HG03571 (cell line): ENCODE data around the gene ELAVL2.

Source experiments
- ATAC-seq: cut with Tn5 transposase; IDR thresholded peaks from one replicate; pipeline ENCODE4 v1.9.1; 2021; ENCODE audit not compliant: unreplicated experiment

Gene ELAVL2

DNA sequence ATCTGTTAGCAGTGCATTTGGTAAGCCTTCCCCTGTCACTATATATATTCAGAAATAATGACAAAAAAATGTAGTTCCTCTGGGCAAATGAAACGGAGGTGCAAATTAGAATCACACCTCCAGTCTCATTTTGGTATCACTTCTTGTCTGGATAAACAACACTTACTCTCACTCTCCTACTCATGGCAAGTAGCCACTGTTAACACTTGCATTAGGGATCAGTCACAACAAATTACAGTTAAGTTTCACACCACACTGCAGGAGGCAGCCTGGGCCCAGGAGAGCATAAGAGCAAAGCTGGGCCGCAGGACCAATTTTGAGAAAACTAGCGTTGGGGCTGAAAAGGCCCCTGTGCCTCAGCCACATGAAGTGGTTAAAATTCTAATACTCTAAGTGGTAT lies 161.0 kb downstream of the ELAVL2 start:
- no peak for ATAC-seq

DNA sequence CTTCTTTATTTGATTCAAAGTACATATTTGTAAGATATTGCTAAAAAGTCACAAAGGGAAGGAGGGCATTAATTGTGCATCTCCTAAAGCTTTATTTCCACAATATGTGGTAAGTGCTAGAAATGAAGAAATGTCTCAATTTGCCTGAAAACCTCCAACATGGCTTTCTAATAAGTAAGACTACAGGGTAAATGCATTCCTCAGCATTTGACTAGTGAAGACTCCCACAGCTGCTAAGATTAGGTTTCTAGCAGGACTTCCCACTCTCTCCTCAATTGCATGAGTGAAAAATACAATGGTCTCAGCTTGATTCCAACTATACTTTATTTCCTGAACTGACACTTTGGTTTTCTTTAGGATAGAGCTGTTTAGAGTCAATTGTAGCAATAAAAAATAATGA lies 162.1 kb downstream of the ELAVL2 start:
- no peak for ATAC-seq

DNA sequence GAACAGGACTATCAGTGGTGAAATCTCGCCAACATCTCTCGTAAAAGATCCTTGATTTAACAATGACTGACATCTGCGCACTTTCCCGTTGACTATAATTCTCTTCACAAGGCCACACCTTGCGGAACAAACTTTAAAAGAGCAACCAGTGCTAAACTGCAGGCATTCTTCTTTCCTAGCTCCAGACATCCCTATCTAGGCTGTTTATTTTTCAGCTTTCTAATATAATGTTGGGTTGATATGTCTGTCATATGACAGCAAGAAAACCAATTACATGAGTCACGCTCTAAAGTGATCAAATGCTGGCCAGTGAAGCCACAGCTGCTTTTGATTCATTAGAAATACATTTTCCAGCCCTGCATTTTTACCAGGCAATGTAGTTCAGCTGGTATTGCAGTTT lies 162.5 kb downstream of the ELAVL2 start:
- ATAC-seq = no peak

DNA sequence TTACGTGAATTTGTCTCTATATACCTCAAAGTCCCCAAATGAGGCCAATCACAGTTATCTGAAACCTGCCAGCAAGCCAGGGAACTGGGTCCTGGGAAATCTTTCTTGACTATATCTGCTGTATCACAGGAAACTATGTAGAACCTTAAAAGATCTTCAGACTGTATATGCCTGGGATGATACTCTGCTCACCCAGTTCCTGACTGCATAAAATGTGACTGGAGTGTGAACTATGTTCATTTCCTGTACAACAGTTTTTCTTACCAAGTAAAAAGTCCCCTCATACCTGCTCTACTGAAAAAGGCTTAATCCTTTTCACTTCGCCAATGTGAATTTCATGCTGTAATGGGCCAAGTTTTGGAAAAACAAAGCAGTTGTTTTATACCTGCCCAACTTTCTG lies 162.9 kb downstream of the ELAVL2 start:
- ATAC-seq = no peak

DNA sequence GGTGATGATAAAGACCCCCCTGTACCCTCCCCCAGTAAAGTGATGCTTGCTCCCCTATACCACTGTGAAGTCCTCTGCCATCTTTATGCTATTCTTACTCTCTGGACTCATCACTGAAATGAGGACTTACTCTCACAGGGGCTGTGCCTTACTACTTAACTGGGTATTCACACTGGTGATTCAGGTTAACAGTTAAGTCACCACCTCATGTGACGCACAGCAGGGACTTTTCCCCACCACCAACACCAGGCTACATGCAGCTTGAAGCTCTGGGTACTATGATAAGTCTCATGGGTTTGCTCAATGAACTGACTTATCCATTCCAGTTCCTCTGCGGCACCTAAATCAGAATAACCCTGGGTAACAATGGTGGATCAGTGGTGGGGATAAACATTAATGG lies 163.7 kb downstream of the ELAVL2 start:
- no peak for ATAC-seq

DNA sequence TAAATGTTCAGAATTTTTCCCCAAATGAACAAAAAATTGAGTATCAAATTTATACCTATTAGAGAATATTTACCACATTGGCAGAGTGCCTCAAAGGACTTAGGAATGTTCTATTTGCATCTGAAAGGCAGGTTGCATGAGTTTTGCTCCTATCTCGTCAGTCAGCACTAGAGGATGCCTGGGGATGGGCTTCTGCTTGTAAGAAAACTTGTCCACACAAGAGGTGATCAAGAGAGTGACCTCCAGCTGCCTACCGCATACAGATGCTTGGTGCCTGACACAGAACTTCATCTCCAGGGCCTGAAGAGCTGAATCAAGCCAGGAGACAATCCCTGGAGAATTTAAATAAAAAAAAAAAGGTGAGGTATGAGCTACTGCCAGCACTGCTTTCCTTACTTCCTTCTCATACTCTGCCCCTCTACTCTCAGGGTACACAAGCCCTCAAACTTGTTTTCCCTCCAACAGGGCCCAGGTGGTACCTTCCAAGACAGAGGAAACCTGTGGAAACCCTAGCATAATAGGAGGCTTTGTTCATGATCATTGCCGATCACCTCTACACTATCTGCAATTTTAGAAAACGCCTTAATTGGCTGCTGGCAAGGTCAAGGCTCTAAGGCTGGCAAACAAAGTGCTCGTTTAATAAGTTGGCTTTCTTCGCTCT lies 166.6 kb downstream of the ELAVL2 start:
- no peak for ATAC-seq

DNA sequence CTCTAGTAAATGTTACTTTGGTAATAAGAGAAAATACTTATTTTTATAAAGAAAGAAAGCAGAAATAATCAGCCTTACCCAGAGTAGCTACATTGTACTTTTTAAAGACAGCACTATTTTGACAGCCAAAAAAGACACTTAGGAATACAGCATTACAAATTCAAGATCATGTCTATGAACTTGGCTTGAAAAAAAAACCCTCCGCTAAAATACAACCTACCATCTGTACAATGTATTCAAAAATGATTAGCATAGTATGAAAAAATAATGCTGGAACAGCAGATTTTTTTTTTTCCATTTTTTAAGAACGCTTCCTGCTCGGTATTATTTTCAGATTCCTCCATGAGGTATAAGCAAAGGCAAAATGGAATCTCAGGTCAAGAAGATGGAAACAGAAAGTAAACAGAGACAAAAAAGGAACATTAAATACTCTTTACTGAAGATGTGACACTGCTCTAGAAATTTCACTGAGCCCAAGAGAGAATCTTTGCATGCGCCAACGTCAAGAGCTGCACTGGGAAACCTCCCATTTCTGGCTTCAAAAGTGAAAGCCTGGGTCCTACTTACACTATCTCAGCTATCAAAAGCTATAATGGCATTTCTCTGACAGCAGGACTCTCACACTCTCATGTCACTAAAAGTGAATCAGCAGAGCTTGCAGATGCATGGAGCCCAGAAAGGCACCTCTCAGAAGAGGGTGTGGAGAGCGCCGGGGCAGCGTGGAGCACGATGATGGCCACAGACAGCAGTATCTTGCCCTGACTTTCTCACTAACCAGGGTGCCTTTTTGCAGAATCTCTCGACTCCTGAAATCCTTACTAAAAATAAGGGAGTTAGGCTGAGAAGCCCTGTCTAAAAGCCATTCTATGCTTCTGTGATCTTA lies 167.4 kb downstream of the ELAVL2 start:
- no peak for ATAC-seq

DNA sequence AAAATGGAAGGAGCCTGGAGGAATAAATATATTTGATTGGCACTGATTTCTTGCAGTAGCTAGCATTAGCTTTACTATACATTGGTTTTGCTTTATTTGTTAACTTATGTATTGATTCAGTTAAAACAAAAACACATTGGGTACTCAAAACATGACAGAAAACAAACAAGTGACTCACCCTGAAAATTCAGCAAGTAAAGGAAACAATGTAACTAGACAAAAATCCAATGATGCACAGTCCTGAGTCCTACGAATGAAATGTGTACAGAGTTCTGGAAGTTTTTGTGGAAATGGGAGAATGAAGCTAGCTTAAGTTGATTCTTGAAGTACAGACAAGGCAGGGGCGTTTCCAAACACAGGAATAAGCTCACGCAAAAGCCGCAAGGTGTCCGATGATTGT lies 175.0 kb downstream of the ELAVL2 start:
- ATAC-seq = no peak

DNA sequence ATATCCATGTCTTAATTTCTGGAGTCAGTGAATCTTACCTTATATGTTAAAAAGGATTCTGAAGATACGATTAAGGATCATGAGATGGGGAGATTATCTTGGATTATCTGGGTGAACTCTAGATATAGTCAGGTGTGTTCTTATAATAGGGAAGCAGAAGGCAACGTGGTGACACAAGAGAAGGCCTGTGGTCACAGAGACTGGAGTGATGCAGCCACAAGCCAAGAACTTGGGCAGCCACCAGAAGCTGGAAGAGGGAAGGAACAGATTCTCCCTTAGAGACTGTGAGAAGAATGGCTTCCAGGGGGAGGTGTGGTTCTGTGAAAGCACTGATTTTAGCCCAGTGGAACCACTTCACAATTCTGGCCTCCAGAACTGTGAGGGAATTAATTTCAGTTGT lies 177.4 kb downstream of the ELAVL2 start:
- no peak for ATAC-seq

DNA sequence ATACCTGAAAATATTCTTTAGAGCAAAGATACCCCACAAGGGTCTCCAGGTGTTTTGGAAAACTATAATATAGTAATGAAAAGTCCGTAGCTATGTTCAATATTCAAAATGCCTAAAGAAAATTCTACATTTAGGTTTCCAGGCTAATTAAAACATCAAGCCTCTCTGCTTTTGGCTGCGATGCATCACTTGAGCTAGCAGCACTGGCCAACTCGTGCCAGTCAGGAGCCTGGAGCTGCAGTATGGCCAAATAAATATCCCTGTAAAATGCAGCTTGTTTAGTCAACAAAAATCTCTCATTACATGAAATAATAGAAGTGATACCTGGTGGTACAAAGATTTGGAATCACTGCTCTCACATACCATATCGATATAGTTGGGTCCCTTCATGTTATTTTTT lies 181.1 kb downstream of the ELAVL2 start:
- no peak for ATAC-seq

DNA sequence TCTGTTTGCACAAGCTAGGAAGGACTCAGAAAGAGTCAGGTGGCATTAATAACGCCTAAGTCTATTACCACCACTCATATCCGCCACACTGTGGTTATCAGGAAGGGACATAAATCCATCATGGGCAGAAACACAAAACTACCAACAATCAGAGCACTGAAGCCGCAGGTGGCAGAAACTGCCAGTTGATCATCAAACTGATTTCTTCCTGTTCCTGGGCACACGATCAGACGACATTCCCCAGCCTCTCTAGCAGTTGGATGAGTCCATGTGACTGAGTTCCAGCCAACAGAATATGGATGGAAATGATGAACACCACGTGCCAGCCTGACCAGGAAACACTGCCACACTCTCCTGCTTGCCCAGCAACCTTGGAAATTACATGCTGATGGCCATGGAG lies 181.7 kb downstream of the ELAVL2 start:
- ATAC-seq = no peak

DNA sequence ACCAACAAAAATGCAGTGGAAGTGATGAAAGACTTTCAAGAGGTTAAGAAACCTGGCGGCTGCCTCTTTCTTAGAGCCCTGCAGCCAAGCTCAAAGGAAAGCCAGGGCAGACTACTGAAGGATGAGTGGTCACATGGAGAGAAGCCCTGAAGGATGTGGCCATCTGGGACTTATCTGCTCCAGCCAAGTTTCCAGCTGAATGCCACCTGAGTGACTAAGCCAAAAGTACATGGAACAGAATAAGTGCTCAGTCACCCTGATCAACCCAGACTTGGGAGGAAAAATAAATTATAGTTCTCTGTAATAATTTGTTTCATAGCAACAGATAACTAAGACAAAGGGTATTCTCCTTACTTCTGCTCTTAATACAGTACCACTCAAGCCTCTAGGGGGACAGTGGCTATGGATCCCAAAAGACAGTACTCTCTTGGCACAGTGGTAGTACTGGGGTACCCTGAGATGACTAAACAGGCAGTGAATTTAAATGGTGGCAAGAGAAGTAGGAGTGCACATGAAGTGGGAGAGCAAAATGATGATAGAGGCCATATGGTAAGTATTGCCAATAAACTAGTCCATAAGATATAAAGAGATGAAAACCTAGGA lies 182.3 kb downstream of the ELAVL2 start:
- ATAC-seq = no peak
